Stimulated activated CD8-positive, alpha-beta memory T cell treated with anti-CD3 and anti-CD28 coated beads, Interleukin-7, amount 100 ng/mL, for 4 hours (primary cell): ENCODE data around the gene TMEM213.

Experiments
- DNase-seq, 2 donors: peaks; one replicate each; pipeline ENCODE4 v3.0.0-alpha.2; 2020; ENCODE audit warnings: low read depth in 2 of 2

The TMEM213 gene

DNA sequence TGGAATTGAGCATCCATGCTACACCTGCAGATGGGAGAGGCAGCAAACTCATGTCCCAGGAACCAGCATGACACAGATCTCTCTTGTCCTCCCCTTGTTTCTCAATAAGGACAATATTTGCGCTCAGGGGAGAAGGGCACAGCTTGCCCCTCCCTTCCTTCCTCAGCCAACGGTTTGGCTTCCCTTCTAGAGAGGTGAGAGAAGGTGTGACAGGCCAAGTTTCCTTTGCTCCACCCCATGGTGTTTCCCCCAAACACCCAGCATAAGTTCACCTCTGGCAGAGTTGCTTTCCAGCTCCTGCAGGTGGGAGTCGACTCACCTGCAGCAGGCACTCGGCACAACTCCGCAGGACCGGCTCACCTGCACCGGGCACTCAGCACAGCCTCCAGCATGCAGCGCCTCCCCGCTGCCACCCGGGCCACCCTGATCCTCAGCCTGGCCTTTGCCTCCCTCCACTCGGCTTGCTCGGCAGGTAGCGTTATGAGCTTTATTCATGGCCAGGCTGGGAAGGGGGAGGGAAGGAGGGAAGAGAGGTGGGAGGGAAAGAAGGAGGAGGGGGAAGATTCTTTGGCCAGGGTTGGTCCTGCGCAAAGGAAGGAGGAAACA lies at the start of gene TMEM213, which contains the start of gene ATP6V0A4:
Gene TMEM213, plus strand, starts transcription at position 280 of the 606 bp plus-strand sequence. Its CDS starts 111 bp downstream, at position 391.
Gene ATP6V0A4, minus strand, starts transcription at position 482 of the 606 bp plus-strand sequence. CDS start 26,949 bp downstream, outside the sequence.
- DNase-seq, result no peak

GRCh38 chr7:138748666-138749065 lies 49.1 kb upstream of the TMEM213 start:
- DNase-seq, result no peak

DNA sequence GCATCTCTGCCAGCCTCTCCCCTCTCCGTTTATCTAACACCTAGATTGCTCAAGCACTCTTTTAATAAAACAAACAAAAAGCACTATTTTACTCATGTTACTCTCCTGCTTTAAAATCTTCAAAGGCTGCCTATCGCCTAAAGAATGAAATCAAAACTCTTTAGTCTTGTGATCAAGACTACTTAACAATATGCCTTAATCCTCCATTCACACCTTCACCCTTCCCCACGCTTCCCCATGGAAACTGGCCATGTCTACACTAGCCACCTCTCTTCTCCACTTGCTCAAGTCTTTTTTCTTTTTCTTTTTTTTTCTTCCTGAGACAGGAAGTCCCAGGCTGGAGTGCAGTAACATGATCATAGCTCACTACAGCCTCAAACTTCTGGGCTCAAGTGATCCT lies 47.8 kb upstream of the TMEM213 start:
- no peak for DNase-seq

GRCh38 chr7:138750473-138750872 lies 47.3 kb upstream of the TMEM213 start:
- no peak for DNase-seq

DNA sequence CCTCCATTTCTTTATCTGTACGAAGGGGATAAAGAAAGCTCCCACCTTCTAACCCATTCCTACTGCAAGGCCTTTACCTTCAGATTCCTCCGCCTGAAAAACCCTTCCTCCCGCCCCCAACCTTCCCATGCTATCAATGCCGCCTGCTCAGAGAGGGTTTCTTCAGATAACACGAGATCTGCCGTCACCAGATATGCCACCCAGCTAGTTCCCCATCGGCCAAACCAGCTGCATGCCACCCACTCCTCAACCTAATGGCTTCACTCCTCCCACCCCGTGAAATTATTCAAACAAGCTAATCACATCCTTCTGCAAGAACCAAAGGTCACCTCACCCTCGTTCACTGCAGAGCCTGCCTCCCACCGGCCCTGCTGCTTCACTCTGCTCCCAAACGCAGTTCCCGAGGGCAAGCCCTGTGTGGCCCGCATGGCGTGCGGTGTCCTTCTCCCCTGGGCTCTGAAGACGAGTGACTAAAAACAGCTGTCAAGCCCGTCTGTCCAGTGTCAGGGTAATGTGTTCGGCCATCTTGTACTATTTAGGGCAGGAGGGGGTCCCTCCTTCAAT lies 46.8 kb upstream of the TMEM213 start:
- DNase-seq, result no peak

DNA sequence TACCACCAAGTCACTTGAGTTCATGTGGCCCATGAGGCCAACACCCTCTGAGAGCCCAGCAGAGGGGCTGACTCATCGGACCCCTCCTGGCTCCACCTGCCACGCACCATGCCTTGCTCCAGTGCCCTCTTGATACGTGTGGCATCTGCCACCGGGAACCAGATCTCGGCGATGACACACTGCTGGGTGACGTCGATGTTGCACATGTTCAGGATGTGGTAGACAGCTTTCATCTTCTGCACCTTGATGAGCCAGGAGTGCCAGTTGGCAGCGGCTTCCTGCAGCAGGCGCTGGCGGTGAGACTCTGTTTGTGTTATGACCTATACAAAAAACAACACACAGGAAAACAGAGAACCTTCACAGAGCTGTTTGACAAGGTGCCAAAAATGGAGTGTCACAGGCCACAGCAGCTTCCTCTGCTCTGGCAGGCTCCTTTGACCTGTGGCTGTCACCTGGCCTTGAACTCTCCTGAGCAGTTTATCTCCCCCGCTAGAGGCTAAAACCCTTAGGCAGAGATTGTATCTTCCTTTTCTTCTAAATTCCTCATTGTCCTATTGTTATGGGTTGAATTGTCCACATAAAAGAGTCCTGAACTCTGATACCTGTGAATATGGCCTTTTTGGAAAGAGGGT lies 45.2 kb upstream of the TMEM213 start:
- DNase-seq, result peak; percentile 93 to 95

- no peak for DNase-seq
Measured at GRCh38 chr7:138753150-138753518, 44.7 kb upstream of the TMEM213 start.

DNA sequence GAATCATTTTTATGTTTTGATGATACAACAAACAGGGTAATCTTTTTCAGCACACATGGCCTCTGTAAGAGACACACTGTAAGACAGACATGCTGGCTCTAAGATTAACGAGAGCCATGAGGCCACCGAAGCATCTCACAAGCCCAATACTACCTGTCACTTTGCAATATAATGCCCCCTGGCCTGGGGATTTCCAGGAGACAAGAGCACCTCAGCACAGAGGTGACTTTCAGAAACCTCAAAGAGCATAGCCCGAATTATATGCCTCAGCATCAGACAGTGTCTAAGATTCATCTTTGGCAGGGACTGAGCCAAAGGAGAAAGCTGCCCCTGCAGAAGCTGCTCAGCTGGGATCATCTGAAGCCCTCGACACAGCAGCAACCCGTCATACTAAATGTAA lies 44.2 kb upstream of the TMEM213 start:
- no peak for DNase-seq

DNA sequence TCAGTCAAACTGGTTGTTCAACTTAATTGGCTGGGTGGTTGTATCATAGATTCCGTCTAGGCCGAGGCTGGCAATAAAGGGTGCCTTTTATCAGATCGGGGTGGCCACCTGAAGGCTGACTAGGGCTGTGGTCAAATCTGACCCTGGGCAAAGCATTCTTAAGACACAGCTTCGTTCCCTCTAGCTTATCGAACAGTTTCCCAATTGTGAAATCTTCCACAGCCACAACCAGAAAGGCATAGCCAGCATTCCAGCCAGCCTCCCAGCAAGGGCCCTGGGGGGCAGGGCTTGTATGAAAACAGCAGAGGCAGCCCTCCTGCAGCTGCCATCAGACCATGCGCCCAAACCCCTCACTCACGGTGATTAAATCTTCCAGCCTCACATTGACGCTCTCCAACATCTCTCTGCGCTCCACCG lies 42.5 kb upstream of the TMEM213 start:
- DNase-seq, result no peak

GRCh38 chr7:138755842-138756590 lies 41.8 kb upstream of the TMEM213 start:
- DNase-seq, result no peak

GRCh38 chr7:138756591-138757242 lies 41.1 kb upstream of the TMEM213 start:
- no peak for DNase-seq

- no peak for DNase-seq
Measured at GRCh38 chr7:138768241-138768640, 29.6 kb upstream of the TMEM213 start.

DNA sequence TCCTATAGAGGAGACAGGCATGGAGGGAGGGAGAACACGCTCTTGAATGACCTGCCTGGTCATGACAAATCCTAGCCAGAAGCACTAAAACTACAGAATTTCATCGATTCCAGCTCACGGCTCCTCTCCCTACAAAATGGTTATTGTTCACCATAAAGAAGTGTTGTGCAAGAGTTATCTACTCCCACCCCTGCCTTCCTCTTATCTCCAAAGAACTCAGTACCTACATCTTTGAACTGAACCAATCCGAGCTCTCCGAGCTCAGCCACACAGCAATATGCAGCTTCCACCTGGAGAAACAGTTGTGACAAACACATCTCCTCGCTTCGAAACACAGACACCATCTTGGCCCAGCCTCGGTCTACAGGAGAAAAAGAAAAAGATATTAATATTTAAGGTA lies 26.9 kb upstream of the TMEM213 start:
- no peak for DNase-seq

- no peak for DNase-seq
Measured at GRCh38 chr7:138773176-138773575, 24.6 kb upstream of the TMEM213 start.

DNA sequence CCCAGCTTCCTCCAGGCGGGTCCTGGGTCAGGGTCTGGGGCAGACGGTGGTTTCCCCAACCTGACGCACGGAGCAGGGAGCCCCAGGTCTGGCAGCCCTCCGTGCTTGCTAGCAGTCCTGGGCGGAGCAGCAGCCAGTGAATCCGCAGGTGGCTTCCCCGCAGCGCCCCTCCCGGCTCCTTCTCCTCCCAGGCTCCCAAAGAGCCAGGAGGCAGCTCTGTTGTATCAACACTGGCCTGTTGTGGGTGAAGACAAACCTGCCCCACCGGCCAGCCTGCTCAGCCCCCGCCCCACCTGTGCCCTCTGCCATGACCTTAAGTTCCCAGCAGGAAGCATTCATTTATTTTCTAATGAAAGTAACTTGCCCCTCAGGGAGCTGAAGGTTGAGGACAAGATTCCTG lies 24.0 kb upstream of the TMEM213 start:
- no peak for DNase-seq

DNA sequence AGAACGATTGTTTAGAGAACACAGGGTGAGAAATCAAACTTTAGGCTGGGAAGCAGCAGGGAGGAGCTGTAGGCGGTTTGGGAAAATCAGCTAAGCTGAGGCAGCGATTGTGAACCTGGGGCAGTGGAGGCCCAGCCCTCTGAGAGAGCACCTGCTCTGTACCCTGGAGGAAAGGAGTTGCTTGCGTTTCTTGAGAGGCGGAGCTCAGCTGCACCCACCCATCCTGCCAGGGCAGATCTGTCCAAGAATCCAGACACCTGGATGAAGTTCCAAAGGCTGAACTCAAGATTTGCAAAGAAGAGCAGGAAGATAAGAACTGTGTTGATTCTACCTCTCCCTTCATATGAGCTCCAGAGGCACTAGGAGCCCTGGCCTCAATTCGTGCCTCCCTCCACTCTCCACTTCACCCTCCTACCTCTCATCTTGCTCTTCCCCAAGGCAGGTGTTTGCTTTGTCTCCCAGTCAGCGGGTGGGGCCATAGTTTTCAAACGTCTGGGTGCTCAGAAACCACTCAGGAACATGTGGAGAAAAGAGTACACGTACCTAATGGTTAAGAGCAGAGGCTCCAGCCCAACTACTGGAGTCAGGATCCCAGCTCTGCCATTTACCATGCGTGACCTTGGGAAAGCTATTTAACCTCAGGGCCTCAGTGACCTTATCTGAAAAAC lies 21.5 kb upstream of the TMEM213 start:
- no peak for DNase-seq

DNA sequence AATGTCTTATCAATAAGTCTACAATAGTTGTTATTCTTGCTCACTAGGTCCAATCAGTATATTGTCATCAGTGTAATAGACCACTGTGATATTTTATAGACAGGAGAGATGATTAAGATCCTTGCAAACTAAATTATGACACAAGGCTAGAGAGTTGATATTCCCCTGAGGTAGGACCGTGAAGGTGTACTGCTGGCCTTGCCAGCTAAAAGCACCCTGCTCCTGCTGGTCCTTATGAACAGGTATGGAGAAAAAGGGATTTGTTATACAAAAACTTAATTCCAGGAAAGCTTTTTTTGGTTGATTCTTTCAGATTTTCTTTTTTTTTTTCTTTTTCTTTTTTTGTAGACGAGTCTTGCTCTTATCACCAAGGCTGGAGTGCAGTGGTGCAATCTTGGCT lies 16.8 kb upstream of the TMEM213 start:
- DNase-seq, result no peak

- DNase-seq, result no peak
Measured at GRCh38 chr7:138784692-138785091, 13.1 kb upstream of the TMEM213 start.

DNA sequence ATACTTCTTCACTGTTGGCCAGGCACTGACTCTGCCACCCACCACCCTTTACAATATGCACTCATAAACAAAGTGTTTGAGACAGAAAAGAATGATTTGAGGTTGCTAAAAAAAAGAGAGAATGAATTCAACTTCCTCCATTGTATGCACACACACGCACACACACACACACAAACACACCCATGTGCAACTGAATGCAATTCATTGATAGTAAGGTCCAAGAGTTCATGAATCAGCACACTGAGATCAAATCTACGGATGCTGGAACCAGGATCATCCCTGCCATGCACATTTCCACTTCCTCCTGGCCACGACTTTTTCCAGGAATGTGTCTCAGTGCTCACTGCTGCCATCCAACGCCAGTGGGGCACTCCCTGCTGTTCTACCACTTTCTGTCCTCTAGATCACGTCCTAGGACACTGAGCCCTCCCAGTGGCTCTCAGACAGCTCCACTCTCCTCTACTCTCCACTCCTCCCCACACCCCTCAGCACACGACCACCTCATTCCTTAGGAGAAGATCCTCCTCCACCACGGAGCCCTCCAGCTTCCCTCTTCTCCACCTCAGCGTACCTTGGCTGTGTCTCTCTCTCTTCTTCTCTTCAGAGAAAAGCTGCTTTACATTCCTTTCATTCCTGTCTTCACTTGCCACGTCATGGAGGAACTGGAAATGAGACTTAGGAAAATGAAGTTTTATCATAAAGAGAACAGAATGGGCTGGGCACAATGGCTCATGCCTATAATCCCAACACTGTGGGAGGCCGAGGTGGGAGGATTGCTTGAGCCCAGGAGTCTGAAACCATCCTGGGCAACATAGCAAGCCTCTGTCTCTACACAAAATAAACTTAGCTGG lies 12.0 kb upstream of the TMEM213 start:
- DNase-seq, result no peak

- DNase-seq, result no peak
Measured at GRCh38 chr7:138796038-138796615, 1.7 kb upstream of the TMEM213 start.
